Stimulated activated CD8-positive, alpha-beta memory T cell treated with anti-CD3 and anti-CD28 coated beads, Interleukin-15, amount 100 ng/mL, for 24 hours (primary cell): Measurements from ENCODE around the gene PPP1R11.
A peak's percentile ranks its signal among the peaks of the same experiment; 100 is the strongest.
"Not testable (repeated sequence)": the region's sequence is repeated elsewhere in the genome, so short reads cannot be mapped to it uniquely, and the experiment has no call there.

Source experiments
- DNase-seq: peaks from one replicate; pipeline ENCODE4 v3.0.0-alpha.2; 2020; ENCODE audit warnings: low read depth

The PPP1R11 gene

DNA sequence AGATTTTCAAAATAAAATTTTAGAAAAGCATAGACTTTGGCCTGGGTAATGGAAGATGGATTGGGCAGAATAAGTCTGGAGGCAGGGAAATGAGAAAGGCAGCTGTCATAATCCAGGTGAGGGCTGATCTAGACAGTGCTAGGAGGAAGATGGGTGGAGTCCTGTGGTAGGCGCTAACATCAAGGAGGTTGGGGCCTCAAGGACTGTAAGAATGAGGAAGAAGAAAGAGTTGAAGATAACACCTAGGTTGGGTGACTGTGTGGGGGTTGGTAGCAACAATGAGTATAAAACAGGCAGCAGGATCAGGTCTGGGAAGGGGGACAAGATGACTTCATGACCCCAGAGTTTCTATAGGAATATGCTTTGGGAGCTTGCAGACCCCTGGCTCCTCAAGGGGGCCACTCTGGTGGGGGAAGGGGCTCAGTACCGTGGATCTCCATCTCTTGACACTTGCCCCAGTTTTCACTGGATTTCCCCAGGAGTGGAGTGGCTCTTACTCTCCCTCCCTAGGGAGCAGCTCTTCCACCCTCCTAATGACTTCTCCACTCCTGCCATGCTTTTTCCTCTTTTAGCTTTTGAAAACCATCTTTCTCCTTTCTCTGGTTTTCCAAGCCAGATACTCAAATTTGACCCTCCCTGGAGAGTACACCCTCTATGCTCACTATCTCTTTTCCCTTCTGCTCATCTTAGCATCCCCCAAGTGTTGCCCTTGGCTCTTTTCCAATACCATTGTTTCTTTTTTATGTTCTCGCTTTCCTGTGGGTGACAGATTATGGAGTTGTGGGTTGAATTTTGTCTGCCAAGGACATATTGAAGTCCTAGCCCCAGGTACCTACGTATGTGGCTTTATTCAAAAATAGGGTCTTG is 31.1 kb downstream of the PPP1R11 start:
- no peak for DNase-seq

DNA sequence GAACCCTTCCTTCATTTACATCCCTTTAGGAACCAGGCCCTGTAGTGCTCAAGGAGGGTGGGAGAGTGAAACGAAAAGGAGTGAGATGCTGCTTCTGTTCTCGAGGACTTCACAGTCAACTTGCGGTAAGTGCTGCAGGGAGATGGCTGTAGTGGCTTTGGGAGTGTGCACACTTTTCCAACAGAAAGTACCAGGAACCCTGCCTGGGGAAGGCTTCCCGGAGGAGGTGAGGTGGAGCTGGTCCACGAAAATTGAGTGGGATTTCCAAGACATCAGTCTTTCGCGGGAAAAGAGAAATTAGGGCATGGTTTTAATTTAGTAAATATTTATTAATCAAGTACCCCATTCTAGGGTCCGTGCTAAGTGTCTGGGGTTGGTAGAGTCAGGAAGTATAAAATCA is 33.2 kb downstream of the PPP1R11 start:
- DNase-seq = no peak

DNA sequence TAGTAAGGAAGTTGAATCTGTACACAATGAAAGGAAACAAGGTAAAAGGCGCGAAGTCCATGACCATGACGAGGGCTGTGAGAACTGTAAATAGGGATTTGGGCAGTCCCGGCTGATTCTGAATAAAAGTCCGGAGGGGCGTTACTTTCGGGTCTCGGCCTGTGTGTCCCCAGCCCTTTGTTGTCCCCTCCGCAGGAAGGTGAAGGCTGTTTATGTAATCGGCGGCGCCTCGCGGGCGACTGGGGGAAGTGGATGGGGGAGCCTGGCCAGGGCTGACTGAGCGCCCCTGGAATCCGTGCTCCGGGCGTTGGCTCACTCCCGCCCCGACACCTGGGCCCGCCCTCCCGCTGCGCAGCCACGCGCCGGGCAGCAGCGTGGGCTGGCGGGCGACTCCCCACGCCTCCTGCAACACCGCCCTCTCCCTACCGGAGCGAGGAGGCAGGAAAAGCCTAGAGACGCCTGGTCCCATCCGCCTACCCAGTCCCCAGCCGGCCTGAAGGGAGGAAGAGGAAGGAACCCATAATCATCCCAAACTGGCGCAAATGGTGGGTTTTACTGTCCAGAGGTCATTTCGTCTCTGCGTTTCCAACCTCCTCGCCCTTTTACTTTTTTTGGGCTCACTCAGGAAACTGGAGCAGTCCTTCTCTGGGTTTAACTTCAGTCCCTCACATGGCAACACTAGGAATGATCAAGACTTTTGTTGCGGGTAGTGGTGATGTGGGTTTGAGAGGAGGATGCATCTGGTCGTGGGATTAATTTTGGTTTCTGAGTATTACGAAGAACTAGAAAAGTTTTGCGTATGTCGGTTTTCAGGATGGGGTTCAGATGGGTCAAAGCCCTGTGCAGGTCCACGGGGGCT is 33.8 kb downstream of the PPP1R11 start:
- DNase-seq = no peak

DNA sequence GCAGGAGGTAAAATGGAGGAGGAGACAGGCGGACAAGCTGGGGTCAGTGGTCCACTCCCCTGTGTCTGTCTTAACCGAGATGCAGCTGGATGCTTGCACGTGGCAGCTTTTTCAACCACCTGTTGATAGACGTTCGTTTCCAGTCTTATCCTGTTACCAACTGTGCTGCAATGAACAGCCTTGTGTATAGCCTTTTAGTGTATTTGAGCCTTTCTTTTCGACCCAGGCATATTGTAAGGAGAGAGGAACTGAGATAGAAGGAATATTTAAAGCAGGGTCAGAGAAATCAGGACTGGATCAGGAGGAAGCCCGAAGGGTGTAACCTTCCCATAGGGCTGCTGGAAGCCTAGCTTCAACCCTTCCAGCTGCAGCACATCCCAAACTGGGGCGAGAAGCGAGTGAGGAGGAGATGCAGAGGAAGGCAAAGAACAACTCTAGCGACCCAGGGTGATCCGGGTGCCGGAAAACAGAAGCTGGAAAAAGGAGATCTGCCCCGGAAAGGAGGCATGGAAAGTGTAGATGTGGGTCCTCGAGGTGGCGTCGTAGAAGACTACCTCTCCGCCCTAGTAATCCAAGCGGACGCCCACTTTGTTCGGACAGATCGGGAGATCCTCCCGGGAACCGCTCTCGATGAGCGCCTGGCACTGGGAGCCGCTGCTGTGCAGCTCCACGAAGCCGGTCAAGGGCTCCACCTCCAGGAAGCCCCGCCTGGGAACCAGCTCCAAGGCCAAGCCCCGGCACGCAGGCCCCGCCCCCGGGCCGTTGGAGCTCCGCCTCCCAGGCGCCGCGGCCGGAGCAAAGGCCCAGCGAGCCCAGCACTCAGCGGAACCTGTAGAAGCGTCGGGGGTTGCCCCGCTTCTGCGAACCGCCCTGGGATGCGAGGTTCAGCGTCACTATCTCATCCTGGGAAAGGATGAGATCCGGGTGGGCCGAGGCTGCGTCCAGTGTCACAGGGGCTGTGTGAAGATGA is 34.7 kb downstream of the PPP1R11 start:
- peak; percentile 37 for DNase-seq

DNA sequence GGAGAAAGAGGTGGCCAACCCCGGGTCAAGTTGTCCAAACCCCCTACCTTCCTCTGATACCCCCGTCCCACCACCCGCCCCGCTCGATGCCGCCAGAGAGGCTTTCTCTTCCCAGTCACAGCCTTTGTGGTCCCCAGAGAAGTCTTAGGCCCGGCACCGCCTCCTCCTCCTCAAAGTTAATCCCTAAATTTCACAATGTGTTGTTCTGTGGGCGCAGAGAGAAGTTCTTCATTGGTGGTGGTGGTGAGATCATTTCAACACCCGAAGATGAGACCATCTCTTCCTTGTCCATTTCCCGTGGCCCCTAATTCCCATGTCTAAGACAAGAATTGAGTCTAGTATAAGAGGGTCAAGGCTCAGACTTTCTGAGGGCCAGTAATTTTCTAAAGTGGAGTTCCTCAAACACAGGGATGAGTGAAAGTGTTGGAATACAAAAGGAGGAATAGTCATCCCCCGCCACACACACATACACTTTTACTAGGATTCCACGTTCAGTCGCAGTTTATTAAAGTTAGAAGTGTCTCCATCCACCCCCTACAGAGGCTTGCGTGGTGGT is 35.5 kb downstream of the PPP1R11 start:
- DNase-seq = no peak

DNA sequence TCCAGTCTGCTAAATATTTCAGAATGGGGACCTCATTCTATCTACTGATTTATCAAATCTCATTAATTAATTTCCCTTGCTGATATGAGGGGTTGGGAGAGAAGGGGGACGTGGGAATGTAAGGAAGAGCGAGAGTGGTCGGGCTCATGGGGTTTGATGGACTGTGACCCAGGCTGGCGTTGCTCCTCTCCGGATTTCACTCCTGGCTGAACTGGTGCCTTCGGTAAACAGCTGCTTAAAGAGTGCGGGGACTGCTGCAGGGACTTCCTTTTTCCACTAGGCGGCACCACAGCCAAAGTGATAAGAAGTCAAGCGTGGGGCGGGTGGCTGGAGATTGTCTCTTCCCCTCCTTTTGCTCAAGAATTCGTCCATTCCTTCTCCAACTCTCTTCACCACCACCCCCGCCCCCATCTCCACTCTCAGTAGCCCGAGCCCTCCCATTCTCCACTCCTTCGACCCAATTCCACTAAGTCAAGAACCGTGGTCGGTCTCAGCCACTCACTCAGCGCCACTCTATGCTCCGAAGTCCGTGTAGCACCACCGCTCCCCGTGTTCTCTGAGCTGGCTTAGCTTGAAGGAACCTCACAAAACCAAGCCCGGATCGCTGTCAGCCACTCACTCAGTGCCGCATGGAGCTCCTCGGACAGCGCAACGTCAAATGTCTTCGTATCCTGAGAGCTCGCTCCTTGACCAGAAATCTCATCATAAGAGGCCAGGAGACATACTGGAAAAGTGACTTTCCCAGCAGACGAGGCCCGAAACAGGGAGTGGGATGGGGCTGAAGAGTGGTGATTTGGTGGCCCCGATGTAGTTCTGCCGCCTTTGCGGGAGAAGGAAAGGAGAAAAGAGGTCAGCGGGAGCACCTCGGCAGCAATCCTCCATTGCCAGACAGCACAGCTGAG is 36.2 kb downstream of the PPP1R11 start:
- DNase-seq = peak; percentile 35

DNA sequence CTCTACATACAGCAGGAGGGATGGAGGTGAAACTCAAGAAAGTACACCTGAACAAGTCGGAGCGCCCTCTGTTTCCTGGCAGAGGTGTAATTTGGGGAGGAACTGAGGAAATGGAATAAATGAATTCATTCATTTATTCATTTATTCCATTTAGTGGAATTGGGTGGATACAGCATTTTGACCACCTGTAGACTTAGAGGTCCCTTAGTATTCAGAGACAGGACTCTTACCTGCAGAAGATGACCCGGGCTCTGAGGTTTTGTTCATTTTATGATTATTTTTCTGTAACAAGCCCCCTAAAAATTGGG is 36.8 kb downstream of the PPP1R11 start:
- DNase-seq = no peak

DNA sequence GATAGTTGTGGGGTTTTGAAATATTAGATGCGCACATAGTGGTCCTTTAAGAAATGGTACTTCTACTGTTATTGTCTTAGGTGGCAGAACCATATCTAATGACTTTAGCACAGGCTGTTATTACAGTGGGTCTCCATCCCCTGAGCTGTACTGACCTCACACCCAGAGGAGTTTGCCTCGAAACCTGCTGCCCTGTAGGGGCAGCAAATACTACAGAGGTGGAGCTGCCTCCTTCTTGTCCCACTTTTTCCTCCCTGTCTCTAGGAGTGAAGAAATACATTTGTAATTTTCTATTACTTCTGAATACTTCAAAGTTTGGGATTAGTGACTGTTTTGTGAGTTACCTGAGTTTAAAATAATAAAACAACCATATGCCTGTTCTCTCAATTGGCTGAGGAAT is 37.7 kb downstream of the PPP1R11 start:
- no peak for DNase-seq

DNA sequence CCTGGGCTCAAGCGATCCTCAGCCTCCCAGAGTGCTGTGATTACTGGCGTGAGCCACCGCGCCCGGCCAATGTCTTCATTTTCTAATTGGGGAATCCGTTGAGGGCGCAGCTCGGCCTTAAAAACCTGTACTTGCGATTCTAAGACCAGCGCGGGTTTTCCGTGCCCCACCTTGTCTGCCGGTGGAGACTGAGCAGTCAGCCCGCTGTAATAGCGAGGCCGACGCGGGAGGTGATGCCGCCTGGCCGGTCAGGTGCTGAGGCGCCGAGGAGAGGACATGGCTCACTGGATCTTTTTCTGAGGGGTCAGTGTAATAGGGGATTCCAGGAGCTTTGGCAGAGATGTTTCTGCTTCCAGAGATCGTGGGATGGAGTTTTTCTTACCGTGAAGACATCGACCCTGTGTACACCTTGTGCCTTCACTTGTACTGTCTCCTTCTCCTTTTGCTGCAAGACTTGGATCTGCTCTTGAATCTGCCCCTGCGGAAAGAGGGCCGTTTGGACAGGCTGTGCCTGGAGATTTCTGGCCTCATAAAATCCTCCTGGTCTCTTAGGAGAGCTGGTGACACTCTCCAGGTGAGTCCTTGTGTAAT is 44.4 kb downstream of the PPP1R11 start:
- DNase-seq = no peak

DNA sequence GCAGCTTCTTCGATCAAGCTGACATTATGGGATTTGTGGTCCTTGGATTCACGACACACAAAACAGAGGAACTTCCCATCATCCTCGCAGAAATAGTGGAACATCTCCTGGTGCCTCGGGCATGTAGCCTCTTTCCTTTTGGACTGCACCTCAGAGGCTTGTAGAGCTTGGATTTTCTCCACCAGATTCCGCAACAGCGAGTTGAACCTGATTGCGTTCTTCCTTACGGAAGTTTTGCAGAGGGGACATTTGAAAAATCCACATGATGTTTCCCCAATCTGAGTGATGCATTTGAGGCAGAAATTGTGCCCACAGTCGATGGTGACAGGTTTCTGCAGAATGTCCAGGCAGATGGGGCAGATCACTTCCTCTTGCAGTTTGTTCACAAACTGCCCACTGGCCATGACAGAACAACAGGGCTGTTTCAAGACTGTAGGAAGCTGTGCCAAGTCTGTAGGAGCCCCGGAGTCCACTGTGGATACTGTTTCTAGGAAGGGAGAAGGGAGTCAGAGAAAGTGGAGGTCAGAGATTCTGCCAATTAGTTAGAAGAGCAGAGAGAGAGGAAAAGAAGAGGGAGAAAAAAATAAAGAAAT is 45.5 kb downstream of the PPP1R11 start:
- no peak for DNase-seq

DNA sequence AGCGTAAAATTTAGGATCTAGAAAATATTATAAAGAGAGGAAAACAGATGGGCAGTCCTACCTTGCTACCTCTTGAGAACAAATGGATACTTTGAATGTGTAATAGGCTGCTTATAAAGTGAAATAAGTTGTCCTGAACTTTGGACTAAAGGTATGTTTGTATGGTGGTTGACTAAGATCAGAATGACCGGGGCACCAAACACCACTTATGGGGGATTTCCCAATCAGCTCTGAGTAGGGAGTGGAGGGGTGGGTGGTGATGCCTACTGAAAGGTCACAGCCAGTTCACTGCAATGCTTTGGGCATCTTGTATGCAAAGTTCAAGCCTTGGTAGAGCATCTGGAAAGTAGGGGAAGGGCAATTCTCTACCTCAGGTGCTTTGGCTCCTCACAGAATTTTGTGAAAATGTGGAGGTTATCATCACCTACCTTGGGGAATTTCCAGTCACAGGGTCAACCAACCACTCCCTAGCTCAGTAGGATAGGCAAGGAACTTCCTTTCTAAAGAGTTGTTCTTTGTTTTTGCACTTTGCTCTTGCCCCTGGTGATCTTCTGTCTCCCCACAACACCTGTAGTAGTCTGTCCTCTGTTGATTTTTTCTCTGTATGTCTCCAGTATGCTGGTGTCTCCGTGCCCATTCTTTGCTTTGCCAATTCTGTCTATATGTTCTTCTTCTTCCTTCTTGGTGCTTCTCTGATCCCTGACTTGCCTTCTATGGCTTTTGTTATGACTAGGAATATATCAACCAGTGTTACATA is 46.2 kb downstream of the PPP1R11 start, which contains the start of gene TRIM31:
TRIM31 (minus strand) TSS at position 88 of the 757 bp plus-strand sequence. CDS start 285 bp downstream, outside the sequence.
- no peak for DNase-seq

DNA sequence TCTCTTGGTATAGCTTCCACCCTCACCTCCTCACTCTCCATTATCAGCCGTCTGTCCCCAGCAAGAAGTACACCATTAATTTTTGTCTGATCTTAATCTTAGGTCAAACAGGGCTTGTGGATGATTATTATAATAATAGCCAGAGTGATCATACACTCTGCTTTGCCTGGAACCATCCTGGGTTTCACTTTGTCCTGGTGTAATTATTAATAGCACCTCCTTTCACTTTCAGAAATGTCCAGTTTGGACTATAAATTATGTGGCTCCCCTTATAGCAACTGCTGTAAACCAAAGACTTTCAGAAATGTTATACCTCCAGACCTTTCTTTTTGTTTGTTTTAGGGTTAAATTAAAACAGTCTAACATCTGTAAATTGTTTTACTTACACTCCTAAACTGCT is 46.8 kb downstream of the PPP1R11 start:
- no peak for DNase-seq

DNA sequence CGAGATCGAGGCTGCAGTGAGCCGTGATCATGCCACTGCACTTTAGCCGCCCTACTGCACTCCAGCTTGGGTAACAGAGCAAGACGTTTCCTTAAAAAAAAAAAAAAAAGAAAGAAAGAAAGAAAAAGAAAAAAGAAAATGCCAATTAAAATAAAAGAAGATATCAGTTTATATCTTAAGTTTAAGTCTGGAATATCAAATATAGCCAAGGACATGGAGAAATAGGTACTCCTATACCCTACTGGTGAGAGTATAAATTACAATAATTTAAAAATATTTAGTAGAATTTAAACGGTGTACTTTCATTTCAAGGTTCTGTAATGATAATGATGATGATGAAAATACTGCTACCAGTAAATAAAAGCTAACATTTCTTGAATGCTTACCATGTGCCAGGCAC is 49.7 kb downstream of the PPP1R11 start:
- no peak for DNase-seq

DNA sequence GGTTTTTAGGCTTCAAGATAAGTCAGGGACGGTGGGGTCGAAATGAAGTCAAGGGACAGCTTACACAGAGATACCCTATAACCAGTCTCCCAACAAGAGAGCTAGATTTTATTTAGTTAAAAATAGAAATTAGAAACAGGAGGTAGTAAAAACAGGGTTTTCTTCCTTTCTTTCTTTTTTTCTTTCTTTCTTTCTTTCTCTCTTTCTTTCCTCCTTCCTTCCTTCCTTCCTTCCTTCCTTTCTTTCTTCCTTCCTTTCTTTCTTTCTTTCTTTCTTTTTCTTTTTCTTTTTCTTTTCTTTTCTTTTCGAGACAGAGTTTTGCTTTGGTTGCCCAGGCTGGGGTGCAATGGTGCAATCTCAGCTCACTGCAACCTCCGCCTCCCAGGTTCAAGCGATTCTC is 51.7 kb downstream of the PPP1R11 start:
- DNase-seq = not testable (repeated sequence)
